SK-MEL-5 (cell line): ENCODE data around the gene MGAT4D. TPM values are rescaled to one million over a fixed set of nuclear protein-coding genes. Genes with fewer than 3 reads are reported as not detected.

Source experiments
- total RNA-seq: library from RNA; depleted of rRNA; stranded (reverse); fragments of >200 nt; shearing (Covaris generic); gene quantifications from 2 replicates; pipeline ENCODE4 v1.2.3, GENCODE V29; 2014; rRNA removed

Gene MGAT4D
- total RNA-seq, 1 experiment from 2014 or later: not detected

Other genes starting within 250 kb of the MGAT4D start
- gene SCOC, start 124.6 kb downstream of the MGAT4D start, total RNA-seq: 45.9 and 50.7 TPM in 2 replicates
- 0.08 and 0.21 TPM in 2 replicates for gene CLGN, start 70.6 kb downstream of the MGAT4D start, total RNA-seq
- gene ELMOD2, start 25.9 kb upstream of the MGAT4D start, total RNA-seq: 25.5 and 27.0 TPM in 2 replicates
- not detected in 2 replicates for gene UCP1, start 70.7 kb upstream of the MGAT4D start, total RNA-seq